ENCODE results near the gene NUTM2G. TPM values are rescaled to one million over a fixed set of nuclear protein-coding genes. Genes with fewer than 3 reads are reported as not detected.
"Not testable (repeated sequence)": the region's sequence is repeated elsewhere in the genome, so short reads cannot be mapped to it uniquely, and the experiment has no call there.

The NUTM2G gene
- total RNA-seq = not detected
- polyA plus RNA-seq (2013, experiment 1 of 2) = 0.85 TPM
- 1.2 TPM for polyA plus RNA-seq (2013, experiment 2 of 2)
- 0 to 0.12 (median 0) reads per million in 172 experiments for total RNA-seq

GRCh38 chr9:96928543-96928942, at the start of gene NUTM2G:
Gene NUTM2G (plus strand): TSS chr9:96928843. CDS start chr9:96929025, 182 bp downstream.
- H3K36me3 Mint-ChIP-seq (ENCODE audit: low read depth); DNase-seq; H3K36me3 ChIP-seq (ENCODE audit: insufficient read depth, low read length); H3K4me3 Mint-ChIP-seq; H3K27ac Mint-ChIP-seq; H3K4me1 Mint-ChIP-seq (ENCODE audit: low read depth); H3K27ac ChIP-seq (ENCODE audit: low read depth in 1 of 2, low read length in 2 of 2); ATAC-seq (ENCODE audit: poor library complexity); H3K4me1 ChIP-seq (ENCODE audit: insufficient read depth, low read length); CTCF ChIA-PET; H3K4me3 ChIP-seq (ENCODE audit: low read length); POLR2A ChIA-PET; H3K27me3 Mint-ChIP-seq; intact Hi-C loops (cut with DNase I, micrococcal nuclease); H3K9me3 Mint-ChIP-seq; H3K27me3 ChIP-seq (ENCODE audit: control insufficient read depth in 1 of 2, insufficient read depth in 2 of 2, low read length in 2 of 2); H3K9me3 ChIP-seq (ENCODE audit: control insufficient read depth in 1 of 2, insufficient read depth in 1 of 2, low read length in 2 of 2): not testable (repeated sequence)

GRCh38 chr9:96883922-96884321, 44.7 kb upstream of the NUTM2G start:
- Histone ChIP-seq H3K4me3 (ENCODE audit: low read length) (no peak overlapping the region), H3K4me1 (ENCODE audit: insufficient read depth, low read length) (no peaks in the 10 kb centered on the region), H3K27ac (ENCODE audit: low read depth in 1 of 2, low read length in 2 of 2) (no peak overlapping the region), H3K9me3 (ENCODE audit: control insufficient read depth in 1 of 2, insufficient read depth in 1 of 2, low read length in 2 of 2) (peaks cover 3 to 4% of the 10 kb centered on the region in 2 experiments), H3K27me3 (ENCODE audit: control insufficient read depth in 1 of 2, insufficient read depth in 2 of 2, low read length in 2 of 2) (no peaks in the 10 kb centered on the region), H3K36me3 (ENCODE audit: insufficient read depth, low read length) (no peaks in the 10 kb centered on the region)
- no peak for DNase-seq
- intact Hi-C loops (cut with DNase I, micrococcal nuclease) = no loop called here
- Mint-ChIP-seq H3K9me3 (peaks cover 3% of the 10 kb centered on the region), H3K36me3 (ENCODE audit: low read depth) (peaks cover 23% of the 10 kb centered on the region), H3K4me3 (no peak overlapping the region), H3K27ac (no peak overlapping the region), H3K4me1 (ENCODE audit: low read depth) (no peaks in the 10 kb centered on the region), H3K27me3 (peaks cover 10% of the 10 kb centered on the region)
- TF ChIP-seq CTCF (IDR thresholded peaks at IDR 0.05) = no peak
- ChIA-PET CTCF (interaction anchor here (0.8 kb wide), 1 partner anchor 9 kb away, joined by 3 read pairs; no protein-coding TSS in a partner anchor), POLR2A (interaction anchor here (0.5 kb wide), 1 partner anchor 13 kb away, joined by 3 read pairs; no protein-coding TSS in a partner anchor)
- ATAC-seq (ENCODE audit: poor library complexity) = no peak

GRCh38 chr9:96884443-96884842, 44.2 kb upstream of the NUTM2G start:
- Histone ChIP-seq H3K36me3 (ENCODE audit: insufficient read depth, low read length) (no peaks in the 10 kb centered on the region), H3K27ac (ENCODE audit: low read depth in 1 of 2, low read length in 2 of 2) (no peak overlapping the region), H3K4me1 (ENCODE audit: insufficient read depth, low read length) (no peaks in the 10 kb centered on the region), H3K9me3 (ENCODE audit: control insufficient read depth in 1 of 2, insufficient read depth in 1 of 2, low read length in 2 of 2) (peaks cover 2 to 3% of the 10 kb centered on the region in 2 experiments), H3K27me3 (ENCODE audit: control insufficient read depth in 1 of 2, insufficient read depth in 2 of 2, low read length in 2 of 2) (no peaks in the 10 kb centered on the region), H3K4me3 (ENCODE audit: low read length) (no peak overlapping the region)
- Mint-ChIP-seq H3K9me3 (peaks cover 3% of the 10 kb centered on the region), H3K4me3 (no peak overlapping the region), H3K36me3 (ENCODE audit: low read depth) (peaks cover 23% of the 10 kb centered on the region), H3K27me3 (peaks cover 5% of the 10 kb centered on the region), H3K27ac (no peak overlapping the region), H3K4me1 (ENCODE audit: low read depth) (no peaks in the 10 kb centered on the region)
- ChIA-PET POLR2A (no interaction called here), CTCF (no interaction called here)
- intact Hi-C loops (cut with DNase I, micrococcal nuclease) = no loop called here
- no peak for ATAC-seq (ENCODE audit: poor library complexity)
- no peak for TF ChIP-seq CTCF (IDR thresholded peaks at IDR 0.05)
- peak in 1 of 14 experiments; percentile 15 for DNase-seq

- no peak for ATAC-seq (ENCODE audit: poor library complexity)
- Histone ChIP-seq H3K4me1 (ENCODE audit: insufficient read depth, low read length) (no peaks in the 10 kb centered on the region), H3K4me3 (ENCODE audit: low read length) (no peak overlapping the region), H3K27ac (ENCODE audit: low read depth in 1 of 2, low read length in 2 of 2) (no peak overlapping the region), H3K9me3 (ENCODE audit: control insufficient read depth in 1 of 2, insufficient read depth in 1 of 2, low read length in 2 of 2) (peaks cover 0 to 6% of the 10 kb centered on the region in 2 experiments), H3K36me3 (ENCODE audit: insufficient read depth, low read length) (no peaks in the 10 kb centered on the region), H3K27me3 (ENCODE audit: control insufficient read depth in 1 of 2, insufficient read depth in 2 of 2, low read length in 2 of 2) (no peaks in the 10 kb centered on the region)
- Mint-ChIP-seq H3K36me3 (ENCODE audit: low read depth) (peaks cover 30% of the 10 kb centered on the region), H3K9me3 (peaks cover under 1% of the 10 kb centered on the region), H3K27ac (no peak overlapping the region), H3K4me1 (ENCODE audit: low read depth) (no peaks in the 10 kb centered on the region), H3K27me3 (no peaks in the 10 kb centered on the region), H3K4me3 (no peak overlapping the region)
- POLR2A ChIA-PET = no interaction called here
- no peak for DNase-seq
- intact Hi-C loops (cut with DNase I, micrococcal nuclease) = no loop called here
- CTCF ChIA-PET = no interaction called here
- no peak for TF ChIP-seq CTCF (IDR thresholded peaks at IDR 0.05)
Observed at GRCh38 chr9:96885424-96885823, 43.2 kb upstream of the NUTM2G start.
